Activated naive CD8-positive, alpha-beta T cell treated with anti-CD3 and anti-CD28 coated beads for 36 hours (primary cell): Measurements from ENCODE around the gene NRG4. TPM values are rescaled to one million over a fixed set of nuclear protein-coding genes. Genes with fewer than 3 reads are reported as not detected.
"Not testable (repeated sequence)": the region's sequence is repeated elsewhere in the genome, so short reads cannot be mapped to it uniquely, and the experiment has no call there.

Source experiments
- DNase-seq: peaks from one replicate; pipeline ENCODE4 v3.0.0; 2021
- H3K27ac Mint-ChIP-seq: one replicate; pipeline ENCODE4 v1.8.0; 2022; ENCODE audit warnings: mild to moderate bottlenecking, moderate library complexity, mixed read lengths
- H3K27me3 Mint-ChIP-seq: one replicate; pipeline ENCODE4 v1.8.0; 2022; ENCODE audit warnings: mild to moderate bottlenecking, mixed read lengths
- H3K36me3 Mint-ChIP-seq: one replicate; pipeline ENCODE4 v1.8.0; 2021; ENCODE audit warnings: mild to moderate bottlenecking, mixed read lengths
- H3K4me1 Mint-ChIP-seq: one replicate; pipeline ENCODE4 v1.8.0; 2021; ENCODE audit warnings: mixed read lengths
- H3K4me3 Mint-ChIP-seq: one replicate; pipeline ENCODE4 v1.8.0; 2022; ENCODE audit warnings: mild to moderate bottlenecking, moderate library complexity, mixed read lengths
- H3K9me3 Mint-ChIP-seq: one replicate; pipeline ENCODE4 v1.8.0; 2022; ENCODE audit warnings: mixed read lengths
- total RNA-seq, 2 experiments: library from RNA; stranded (reverse); gene quantifications; one replicate each; pipeline ENCODE4 v1.2.3, GENCODE V29; 2021

NRG4 gene
- total RNA-seq, 2 experiments from 2014 or later = not detected

- peaks cover 37% of the 10 kb centered on the region for H3K4me1 Mint-ChIP-seq
- no peaks in the 10 kb centered on the region for H3K9me3 Mint-ChIP-seq
- H3K27me3 Mint-ChIP-seq = no peaks in the 10 kb centered on the region
- no peak overlapping the region for H3K4me3 Mint-ChIP-seq
- DNase-seq = no peak
- peaks cover 30% of the 10 kb centered on the region for H3K36me3 Mint-ChIP-seq
- H3K27ac Mint-ChIP-seq = no peak overlapping the region
These were observed 87.6 kb downstream of the NRG4 start for GRCh38 chr15:75924576-75924975.

GRCh38 chr15:75923756-75924155, 88.5 kb downstream of the NRG4 start:
- no peaks in the 10 kb centered on the region for H3K9me3 Mint-ChIP-seq
- H3K4me3 Mint-ChIP-seq = no peak overlapping the region
- peak; percentile 13 for DNase-seq
- no peaks in the 10 kb centered on the region for H3K27me3 Mint-ChIP-seq
- peaks cover 35% of the 10 kb centered on the region for H3K4me1 Mint-ChIP-seq
- peaks cover 30% of the 10 kb centered on the region for H3K36me3 Mint-ChIP-seq
- H3K27ac Mint-ChIP-seq = no peak overlapping the region

GRCh38 chr15:75921732-75922703, 90.2 kb downstream of the NRG4 start:
- H3K27me3 Mint-ChIP-seq = no peaks in the 10 kb centered on the region
- DNase-seq = no peak
- no peak overlapping the region for H3K27ac Mint-ChIP-seq
- no peaks in the 10 kb centered on the region for H3K9me3 Mint-ChIP-seq
- H3K4me3 Mint-ChIP-seq = no peak overlapping the region
- H3K36me3 Mint-ChIP-seq = peaks cover 29% of the 10 kb centered on the region
- peaks cover 21% of the 10 kb centered on the region for H3K4me1 Mint-ChIP-seq

- Mint-ChIP-seq H3K4me3 (no peak overlapping the region), H3K4me1 (peaks cover 8% of the 10 kb centered on the region), H3K36me3 (peaks cover 17% of the 10 kb centered on the region), H3K27me3 (no peaks in the 10 kb centered on the region), H3K27ac (no peak overlapping the region), H3K9me3 (no peaks in the 10 kb centered on the region)
- DNase-seq = no peak
These were observed 92.1 kb downstream of the NRG4 start for GRCh38 chr15:75920079-75920478.

GRCh38 chr15:75918135-75918534, 94.1 kb downstream of the NRG4 start:
- H3K36me3 Mint-ChIP-seq = peaks cover 20% of the 10 kb centered on the region
- no peak for DNase-seq
- H3K27me3 Mint-ChIP-seq = no peaks in the 10 kb centered on the region
- H3K27ac Mint-ChIP-seq = no peak overlapping the region
- H3K4me1 Mint-ChIP-seq = no peaks in the 10 kb centered on the region
- no peak overlapping the region for H3K4me3 Mint-ChIP-seq
- no peaks in the 10 kb centered on the region for H3K9me3 Mint-ChIP-seq

- H3K36me3 Mint-ChIP-seq = peaks cover 28% of the 10 kb centered on the region
- no peak for DNase-seq
- H3K4me3 Mint-ChIP-seq = no peak overlapping the region
- no peaks in the 10 kb centered on the region for H3K27me3 Mint-ChIP-seq
- peaks cover 5% of the 10 kb centered on the region for H3K4me1 Mint-ChIP-seq
- H3K27ac Mint-ChIP-seq = no peak overlapping the region
- peaks cover 1% of the 10 kb centered on the region for H3K9me3 Mint-ChIP-seq
These were observed 95.2 kb downstream of the NRG4 start for GRCh38 chr15:75916978-75917377.

GRCh38 chr15:75910355-75910754, 101.9 kb downstream of the NRG4 start:
- H3K9me3 Mint-ChIP-seq = peaks cover 15% of the 10 kb centered on the region
- not testable (repeated sequence) for H3K27me3 Mint-ChIP-seq, H3K4me3 Mint-ChIP-seq, H3K27ac Mint-ChIP-seq, DNase-seq
- peaks cover 47% of the 10 kb centered on the region for H3K4me1 Mint-ChIP-seq
- peaks cover 64% of the 10 kb centered on the region for H3K36me3 Mint-ChIP-seq

GRCh38 chr15:75905231-75905630, 107.0 kb downstream of the NRG4 start:
- H3K4me3 Mint-ChIP-seq = peak overlapping the region; percentile 94
- no peaks in the 10 kb centered on the region for H3K27me3 Mint-ChIP-seq
- H3K27ac Mint-ChIP-seq = peak overlapping the region; percentile 47
- H3K4me1 Mint-ChIP-seq = peaks cover 53% of the 10 kb centered on the region
- no peak for DNase-seq
- H3K36me3 Mint-ChIP-seq = peaks cover 35% of the 10 kb centered on the region
- peaks cover under 1% of the 10 kb centered on the region for H3K9me3 Mint-ChIP-seq

GRCh38 chr15:75903331-75904239, 108.6 kb downstream of the NRG4 start, which contains the start of gene FBXO22:
Gene FBXO22, plus strand, starts transcription at chr15:75903878. Its CDS starts 86 bp downstream, at chr15:75903964.
- peak within 1 kb of the TSS; percentile 98 for H3K27ac Mint-ChIP-seq
- peaks cover 22% of the 10 kb centered on the region for H3K36me3 Mint-ChIP-seq
- peaks cover 39% of the 10 kb centered on the region for H3K4me1 Mint-ChIP-seq
- peak within 1 kb of the TSS; percentile 94 for H3K4me3 Mint-ChIP-seq
- peak; percentile 95 for DNase-seq
- no peaks in the 10 kb centered on the region for H3K9me3 Mint-ChIP-seq
- no peaks in the 10 kb centered on the region for H3K27me3 Mint-ChIP-seq

GRCh38 chr15:75902129-75902557, 110.1 kb downstream of the NRG4 start:
- H3K4me3 Mint-ChIP-seq = peak overlapping the region; percentile 61
- DNase-seq = no peak
- no peaks in the 10 kb centered on the region for H3K9me3 Mint-ChIP-seq
- H3K27me3 Mint-ChIP-seq = no peaks in the 10 kb centered on the region
- H3K4me1 Mint-ChIP-seq = peaks cover 37% of the 10 kb centered on the region
- no peak overlapping the region for H3K27ac Mint-ChIP-seq
- H3K36me3 Mint-ChIP-seq = peaks cover 19% of the 10 kb centered on the region

- Mint-ChIP-seq H3K27me3 (no peaks in the 10 kb centered on the region), H3K4me3 (no peak overlapping the region), H3K27ac (no peak overlapping the region), H3K36me3 (peaks cover 13% of the 10 kb centered on the region), H3K9me3 (no peaks in the 10 kb centered on the region), H3K4me1 (peaks cover 29% of the 10 kb centered on the region)
- no peak for DNase-seq
These were observed 111.6 kb downstream of the NRG4 start for GRCh38 chr15:75900577-75900976.

- H3K36me3 Mint-ChIP-seq = no peaks in the 10 kb centered on the region
- H3K9me3 Mint-ChIP-seq = no peaks in the 10 kb centered on the region
- no peak for DNase-seq
- no peak overlapping the region for H3K4me3 Mint-ChIP-seq
- no peak overlapping the region for H3K27ac Mint-ChIP-seq
- peaks cover 10% of the 10 kb centered on the region for H3K4me1 Mint-ChIP-seq
- H3K27me3 Mint-ChIP-seq = no peaks in the 10 kb centered on the region
These were observed 116.5 kb downstream of the NRG4 start for GRCh38 chr15:75895731-75896130.

- Mint-ChIP-seq H3K4me1 (peaks cover 9% of the 10 kb centered on the region), H3K27ac (no peak overlapping the region), H3K4me3 (no peak overlapping the region), H3K27me3 (no peaks in the 10 kb centered on the region), H3K36me3 (peaks cover 4% of the 10 kb centered on the region), H3K9me3 (no peaks in the 10 kb centered on the region)
- DNase-seq = no peak
These were observed 120.3 kb downstream of the NRG4 start for GRCh38 chr15:75891895-75892294.
